Spleen (tissue), 11 donors: ENCODE measurements around the gene OGDHL. TPM values are rescaled to one million over a fixed set of nuclear protein-coding genes. Genes with fewer than 3 reads are reported as not detected.

Experiments
- DNase-seq: peaks from one replicate; pipeline ENCODE4 v3.0.0-alpha.2; 2020
- H3K27ac ChIP-seq, 8 donors: fragments of 200-600 bp; sonication (generic) in 7 of 8; 1 replicate in 4 of 8; 2 replicates in 4 of 8; pipeline versions ENCODE4 v1.5.0 to v1.8.0; 2016 to 2021; ENCODE audit warnings: inconsistent platforms in 4 of 8, mild to moderate bottlenecking in 4 of 8, moderate library complexity in 1 of 8
- H3K27me3 ChIP-seq, 7 donors: fragments of 200-600 bp; sonication (generic) in 6 of 7; replicated peaks in 1 of 7; 1 replicate in 4 of 7; 2 replicates in 3 of 7; pipeline versions ENCODE4 v1.5.0 to v1.8.0; 2016 to 2021; ENCODE audit warnings: inconsistent platforms in 3 of 7, mild to moderate bottlenecking in 1 of 7
- H3K36me3 ChIP-seq, 6 donors: fragments of 200-600 bp; sonication (generic) in 5 of 6; 1 replicate in 4 of 6; 2 replicates in 2 of 6; pipeline versions ENCODE4 v1.5.0 to v1.8.0; 2016 to 2021; ENCODE audit warnings: inconsistent platforms in 2 of 6
- H3K4me1 ChIP-seq, 6 donors: fragments of 200-600 bp; sonication (generic) in 5 of 6; 1 replicate in 3 of 6; 2 replicates in 3 of 6; pipeline versions ENCODE4 v1.5.0 to v1.8.0; 2016 to 2021; ENCODE audit warnings: inconsistent platforms in 3 of 6
- H3K4me3 ChIP-seq, 8 donors: fragments of 200-600 bp; sonication (generic) in 7 of 8; 1 replicate in 4 of 8; 2 replicates in 4 of 8; pipeline versions ENCODE4 v1.5.0 to v1.8.0; 2016 to 2021; ENCODE audit warnings: inconsistent platforms in 4 of 8, mild to moderate bottlenecking in 4 of 8, moderate library complexity in 2 of 8
- H3K9me3 ChIP-seq, 8 donors: fragments of 200-600 bp; sonication (generic) in 7 of 8; 1 replicate in 4 of 8; 2 replicates in 4 of 8; pipeline versions ENCODE4 v1.5.0 to v1.8.0; 2016 to 2021; ENCODE audit warnings: inconsistent platforms in 4 of 8
- POLR2A ChIP-seq, 3 donors: fragments of 450-650 bp; IDR thresholded peaks; one replicate each; pipeline ENCODE4 v1.5.1; 2017; ENCODE audit warnings: antibody characterized with exemption in 3 of 3, mild to moderate bottlenecking in 1 of 3
- POLR2AphosphoS5 ChIP-seq, 3 donors: sonication (generic); formaldehyde crosslinking; IDR thresholded peaks; one replicate each; pipeline ENCODE4 v1.5.1; 2017; ENCODE audit warnings: antibody characterized with exemption in 3 of 3
- WGBS, 5 donors: extraction: QIAGEN DNeasy Blood & Tissue Kit in 3 of 5; methylation state at CpG; one replicate each; pipeline versions ENCODE4 v1.1.5 to v1.1.7; 2013 to 2018; 5-methylcytosine and 5-hydroxymethylcytosine counted together
- intact Hi-C: fragments of 100-400 bp; cut with DNase I; formaldehyde crosslinking; loops from one replicate; pipeline ENCODE4 v1.15.0; 2023; ENCODE audit warnings: low total_unique reads
- polyA plus RNA-seq, 3 donors: library from polyadenylated mRNA; stranded (reverse); fragments of 200-250 nt; gene quantifications; one replicate each; pipeline ENCODE4 v1.2.1, GENCODE V29; 2013
- total RNA-seq, 7 donors: library from RNA; depleted of rRNA in 3 of 7; stranded (reverse); fragments of >200 nt in 3 of 7; fragmentation: NEBNext Ultra II Directional in 4 of 7; extraction: Animal tissue kit (Norgen Biotek cat#: 25700) in 4 of 7; gene quantifications; one replicate each; pipeline versions ENCODE4 v1.1.0 to v1.2.1, GENCODE V29; 2016 to 2021
- TF ChIP-seq, protein P1 (sequence below), 11 experiments: fragments of 200-600 bp in 7 of 11; fragments of 450-650 bp in 4 of 11; sonication (generic) in 4 of 11; IDR thresholded peaks in 8 of 11; conservative IDR thresholded peaks in 3 of 11; 1 replicate in 7 of 11; 2 replicates in 4 of 11; pipeline versions ENCODE4 v1.4.0 to v1.8.0; 2016 to 2021; ENCODE audit warnings: antibody characterized with exemption in 11 of 11, inconsistent platforms in 4 of 11, mild to moderate bottlenecking in 1 of 11
- donor health status: healthy with polysubstance abuse.
- donor health status: DM: no; HTN: no; CAD: no; lungs with moderate emphysema.
- donor health status: DM: no; HTN: no; CAD: no.
- donor health status: Bipolar disorder and iron deficiency.
- donor health status: healthy.
- donor health status: DM: no; HTN: no; CAD: no.
- donor health status: DM: yes; HTN: yes; CAD: no.

Gene OGDHL
- total and polyA plus RNA-seq, 10 donors = 0.09 to 1.6 (median 0.19) TPM; not detected in 2

GRCh38 chr10:49768731-49769130, 6.6 kb upstream of the OGDHL start:
- intact Hi-C loops = no loop called here
- 9 to 20% (median 13%) methylated on average over 22 to 45 of the region's 45 CpGs for WGBS, 5 donors
- no peak for DNase-seq
- Histone ChIP-seq H3K36me3 (no peaks in the 10 kb centered on the region), H3K9me3 (peaks cover 0 to 18% (median 7%) of the 10 kb centered on the region in 8 donors), H3K4me1 (no peaks in the 10 kb centered on the region), H3K27me3 (peaks cover 5 to 91% (median 46%) of the 10 kb centered on the region in 7 donors), H3K4me3 (no peak overlapping the region), H3K27ac (no peak overlapping the region)
- TF ChIP-seq POLR2A (IDR thresholded peaks at IDR 0.05) = no peak
- TF ChIP-seq, protein P1, sequence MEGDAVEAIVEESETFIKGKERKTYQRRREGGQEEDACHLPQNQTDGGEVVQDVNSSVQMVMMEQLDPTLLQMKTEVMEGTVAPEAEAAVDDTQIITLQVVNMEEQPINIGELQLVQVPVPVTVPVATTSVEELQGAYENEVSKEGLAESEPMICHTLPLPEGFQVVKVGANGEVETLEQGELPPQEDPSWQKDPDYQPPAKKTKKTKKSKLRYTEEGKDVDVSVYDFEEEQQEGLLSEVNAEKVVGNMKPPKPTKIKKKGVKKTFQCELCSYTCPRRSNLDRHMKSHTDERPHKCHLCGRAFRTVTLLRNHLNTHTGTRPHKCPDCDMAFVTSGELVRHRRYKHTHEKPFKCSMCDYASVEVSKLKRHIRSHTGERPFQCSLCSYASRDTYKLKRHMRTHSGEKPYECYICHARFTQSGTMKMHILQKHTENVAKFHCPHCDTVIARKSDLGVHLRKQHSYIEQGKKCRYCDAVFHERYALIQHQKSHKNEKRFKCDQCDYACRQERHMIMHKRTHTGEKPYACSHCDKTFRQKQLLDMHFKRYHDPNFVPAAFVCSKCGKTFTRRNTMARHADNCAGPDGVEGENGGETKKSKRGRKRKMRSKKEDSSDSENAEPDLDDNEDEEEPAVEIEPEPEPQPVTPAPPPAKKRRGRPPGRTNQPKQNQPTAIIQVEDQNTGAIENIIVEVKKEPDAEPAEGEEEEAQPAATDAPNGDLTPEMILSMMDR (IDR thresholded peaks at IDR 0.05 in 8 of 11, conservative IDR thresholded peaks at IDR 0.05 in 3 of 11) = no peak
- no peak for TF ChIP-seq POLR2AphosphoS5 (IDR thresholded peaks at IDR 0.05)

DNA sequence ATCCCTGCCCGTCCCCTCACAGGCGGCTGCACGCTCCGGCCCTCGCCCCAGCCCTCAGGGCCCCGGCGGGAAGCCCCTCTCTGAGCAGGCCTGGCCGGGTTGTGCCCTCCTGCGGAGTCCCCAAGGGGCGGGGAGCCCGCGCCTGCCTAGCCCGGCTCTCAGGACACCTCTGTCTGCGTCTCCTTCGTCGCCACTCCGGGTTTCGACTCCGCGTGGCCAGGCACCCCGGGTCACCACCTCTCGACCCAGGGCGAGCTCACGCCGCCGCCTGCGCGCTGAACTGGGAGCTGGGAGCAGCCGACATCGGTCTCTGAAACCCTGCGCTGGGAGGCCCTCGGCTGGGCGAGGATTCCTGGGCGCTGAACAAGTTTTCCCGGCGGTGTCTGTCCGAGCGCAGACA, 6.2 kb upstream of the OGDHL start:
- no peaks in the 10 kb centered on the region for H3K36me3 ChIP-seq
- H3K9me3 ChIP-seq = peaks cover 0 to 18% (median 7%) of the 10 kb centered on the region in 8 donors
- H3K27me3 ChIP-seq = peaks cover 5 to 91% (median 47%) of the 10 kb centered on the region in 7 donors
- DNase-seq = no peak
- no peak overlapping the region for H3K27ac ChIP-seq
- no peak overlapping the region for H3K4me3 ChIP-seq
- TF ChIP-seq POLR2A (IDR thresholded peaks at IDR 0.05) = no peak
- TF ChIP-seq, protein P1 (IDR thresholded peaks at IDR 0.05 in 8 of 11, conservative IDR thresholded peaks at IDR 0.05 in 3 of 11) = no peak
- no peak for TF ChIP-seq POLR2AphosphoS5 (IDR thresholded peaks at IDR 0.05)
- WGBS, 5 donors = 7 to 17% (median 13%) methylated on average over 10 to 38 of the region's 38 CpGs
- intact Hi-C loops = no loop called here
- no peaks in the 10 kb centered on the region for H3K4me1 ChIP-seq

DNA sequence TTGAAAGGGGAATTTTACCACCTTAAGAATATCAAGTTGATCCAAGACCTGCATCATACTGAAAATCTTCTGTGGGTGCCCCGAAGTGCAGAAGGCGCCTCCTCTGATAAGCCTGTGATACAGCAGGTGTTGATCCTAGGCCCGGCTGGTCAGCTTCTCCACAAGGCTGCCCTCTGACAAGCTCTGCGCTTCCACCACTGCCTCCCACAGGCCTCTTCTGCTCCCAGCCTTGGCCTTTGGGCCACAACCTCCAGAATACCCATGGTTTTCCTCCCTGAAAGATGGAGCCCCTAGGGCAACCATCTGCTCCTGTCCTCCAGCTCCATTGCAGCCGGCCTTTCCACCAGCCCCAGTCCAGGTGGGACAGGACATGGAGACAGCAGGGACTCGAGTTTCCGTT, 5.6 kb upstream of the OGDHL start:
- Histone ChIP-seq H3K27me3 (peaks cover 5 to 94% (median 47%) of the 10 kb centered on the region in 7 donors), H3K4me3 (no peak overlapping the region), H3K4me1 (peaks cover 0 to under 1% (median 0%) of the 10 kb centered on the region in 6 donors)

DNA sequence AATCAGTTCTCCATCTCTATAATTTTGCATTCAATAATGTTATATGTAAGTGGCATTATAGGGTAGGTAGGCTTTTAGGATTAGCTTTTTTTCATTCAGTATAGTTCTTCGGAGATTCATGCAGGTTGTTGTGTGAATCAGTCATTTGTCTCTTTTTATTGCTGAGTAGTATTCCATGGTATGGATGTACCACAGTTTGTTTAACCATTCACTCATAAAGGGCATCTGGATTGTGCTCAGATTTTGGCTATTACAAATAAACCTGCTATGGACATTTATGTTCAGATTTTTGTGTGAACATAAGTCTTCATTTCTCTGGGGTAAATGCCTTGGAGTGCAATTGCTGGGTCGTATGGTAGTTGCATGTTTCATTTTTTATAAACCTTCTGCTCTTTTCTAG, 4.4 kb upstream of the OGDHL start:
- WGBS, 5 donors = 72 to 86% (median 75%) methylated on average over 2 of the region's 2 CpGs
- Histone ChIP-seq H3K27me3 (peaks cover 5 to 97% (median 60%) of the 10 kb centered on the region in 7 donors), H3K36me3 (no peaks in the 10 kb centered on the region), H3K27ac (no peak overlapping the region), H3K4me3 (no peak overlapping the region), H3K9me3 (peaks cover 0 to 18% (median 7%) of the 10 kb centered on the region in 8 donors), H3K4me1 (peaks cover 3 to 12% (median 11%) of the 10 kb centered on the region in 6 donors)
- TF ChIP-seq, protein P1 (IDR thresholded peaks at IDR 0.05 in 8 of 11, conservative IDR thresholded peaks at IDR 0.05 in 3 of 11) = no peak
- TF ChIP-seq POLR2A (IDR thresholded peaks at IDR 0.05) = no peak
- no peak for DNase-seq
- intact Hi-C loops = no loop called here

More for the DNA sequence above, 5.6 kb upstream of the OGDHL start:
- intact Hi-C loops = no loop called here
- no peak for TF ChIP-seq POLR2A (IDR thresholded peaks at IDR 0.05)
- TF ChIP-seq POLR2AphosphoS5 (IDR thresholded peaks at IDR 0.05) = no peak
- TF ChIP-seq, protein P1 (IDR thresholded peaks at IDR 0.05 in 8 of 11, conservative IDR thresholded peaks at IDR 0.05 in 3 of 11) = no peak
- H3K9me3 ChIP-seq = peaks cover 0 to 18% (median 7%) of the 10 kb centered on the region in 8 donors
- no peaks in the 10 kb centered on the region for H3K36me3 ChIP-seq
- no peak for DNase-seq
- 41 to 62% (median 60%) methylated on average over 6 to 7 of the region's 7 CpGs for WGBS, 5 donors
- no peak overlapping the region for H3K27ac ChIP-seq
